Measurements from ENCODE around the gene RRP8. TPM values are rescaled to one million over a fixed set of nuclear protein-coding genes. Genes with fewer than 3 reads are reported as not detected.

Gene RRP8
- total and polyA plus RNA-seq, 9 of the 15 experiments (the other 6 are each of a cell fraction or from before 2014, with no cell fraction given), result 5.7 to 47.3 (median 32.6) TPM

DNA sequence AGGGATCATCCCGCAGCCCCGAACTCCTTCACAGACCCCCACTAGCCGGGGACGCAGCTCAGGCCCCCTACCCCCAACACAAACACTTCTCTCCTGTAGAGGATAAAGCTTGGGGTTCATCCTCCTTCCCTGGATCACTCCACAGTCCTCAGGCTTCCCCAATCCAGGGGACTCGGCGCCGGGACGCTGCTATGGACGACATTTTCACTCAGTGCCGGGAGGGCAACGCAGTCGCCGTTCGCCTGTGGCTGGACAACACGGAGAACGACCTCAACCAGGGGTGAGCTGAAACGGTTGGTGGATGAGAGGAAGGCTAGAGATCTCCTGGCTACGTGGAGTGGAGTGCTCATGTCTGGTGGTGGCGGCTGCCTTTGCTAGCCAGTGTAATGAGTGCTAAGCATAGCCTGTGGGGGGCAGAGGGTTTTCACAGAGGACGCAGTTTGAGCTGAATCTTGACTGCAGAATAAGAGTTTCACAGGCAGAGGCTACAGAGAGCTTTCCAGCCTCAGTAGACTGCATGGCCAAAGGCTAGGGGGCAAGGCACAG lies 738 bp upstream of the RRP8 start (continued):
- TF ChIP-seq, protein P1, sequence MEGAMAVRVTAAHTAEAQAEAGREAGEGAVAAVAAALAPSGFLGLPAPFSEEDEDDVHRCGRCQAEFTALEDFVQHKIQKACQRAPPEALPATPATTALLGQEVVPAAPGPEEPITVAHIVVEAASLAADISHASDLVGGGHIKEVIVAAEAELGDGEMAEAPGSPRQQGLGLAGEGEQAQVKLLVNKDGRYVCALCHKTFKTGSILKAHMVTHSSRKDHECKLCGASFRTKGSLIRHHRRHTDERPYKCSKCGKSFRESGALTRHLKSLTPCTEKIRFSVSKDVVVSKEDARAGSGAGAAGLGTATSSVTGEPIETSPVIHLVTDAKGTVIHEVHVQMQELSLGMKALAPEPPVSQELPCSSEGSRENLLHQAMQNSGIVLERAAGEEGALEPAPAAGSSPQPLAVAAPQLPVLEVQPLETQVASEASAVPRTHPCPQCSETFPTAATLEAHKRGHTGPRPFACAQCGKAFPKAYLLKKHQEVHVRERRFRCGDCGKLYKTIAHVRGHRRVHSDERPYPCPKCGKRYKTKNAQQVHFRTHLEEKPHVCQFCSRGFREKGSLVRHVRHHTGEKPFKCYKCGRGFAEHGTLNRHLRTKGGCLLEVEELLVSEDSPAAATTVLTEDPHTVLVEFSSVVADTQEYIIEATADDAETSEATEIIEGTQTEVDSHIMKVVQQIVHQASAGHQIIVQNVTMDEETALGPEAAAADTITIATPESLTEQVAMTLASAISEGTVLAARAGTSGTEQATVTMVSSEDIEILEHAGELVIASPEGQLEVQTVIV (CRISPR knock-in tag; IDR thresholded peaks at IDR 0.05; ENCODE audit: borderline replicate concordance), result no peak
- TF ChIP-seq ZNF224 (CRISPR knock-in tag; IDR thresholded peaks at IDR 0.05) (no peak), NR2F6 (CRISPR knock-in tag; IDR thresholded peaks at IDR 0.05) (no peak), U2AF1 (optimal IDR thresholded peaks at IDR 0.05; ENCODE audit: low read depth, low read length) (no peak), RAD21 (CRISPR knock-in tag; conservative IDR thresholded peaks at IDR 0.05 in 1 of 2, IDR thresholded peaks at IDR 0.05 in 1 of 2) (peak; percentile 52 to 59), CXXC5 (CRISPR knock-in tag; IDR thresholded peaks at IDR 0.05) (0 out of 2 replicates have a peak, but pooled peaks have one; percentile 9), NFE2L1 (tag; IDR thresholded peaks at IDR 0.05; ENCODE audit: borderline replicate concordance, low read depth) (no peak), GTF2F1 (IDR thresholded peaks at IDR 0.05; ENCODE audit: low read depth, low read length) (0 out of 2 replicates have a peak, but pooled peaks have one; percentile 15), MEIS2 (IDR thresholded peaks at IDR 0.05; ENCODE audit: partially characterized antibody) (no peak), PTRF (tag; IDR thresholded peaks at IDR 0.05) (no peak), ZNF707 (CRISPR knock-in tag; conservative IDR thresholded peaks at IDR 0.05) (no peak), TAF15 (IDR thresholded peaks at IDR 0.05; ENCODE audit: low read depth, low read length) (no peak), SMC3 (conservative IDR thresholded peaks at IDR 0.05; ENCODE audit: insufficient read depth, low read depth, low read length) (no peak)
- TF ChIP-seq, protein P2, sequence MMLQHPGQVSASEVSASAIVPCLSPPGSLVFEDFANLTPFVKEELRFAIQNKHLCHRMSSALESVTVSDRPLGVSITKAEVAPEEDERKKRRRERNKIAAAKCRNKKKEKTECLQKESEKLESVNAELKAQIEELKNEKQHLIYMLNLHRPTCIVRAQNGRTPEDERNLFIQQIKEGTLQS (IDR thresholded peaks at IDR 0.05), result no peak
- TF ChIP-seq, protein P2 (CRISPR knock-in tag; conservative IDR thresholded peaks at IDR 0.05), result no peak; the same call in 1 of the 2 replicates
- TF ChIP-seq, protein P3, sequence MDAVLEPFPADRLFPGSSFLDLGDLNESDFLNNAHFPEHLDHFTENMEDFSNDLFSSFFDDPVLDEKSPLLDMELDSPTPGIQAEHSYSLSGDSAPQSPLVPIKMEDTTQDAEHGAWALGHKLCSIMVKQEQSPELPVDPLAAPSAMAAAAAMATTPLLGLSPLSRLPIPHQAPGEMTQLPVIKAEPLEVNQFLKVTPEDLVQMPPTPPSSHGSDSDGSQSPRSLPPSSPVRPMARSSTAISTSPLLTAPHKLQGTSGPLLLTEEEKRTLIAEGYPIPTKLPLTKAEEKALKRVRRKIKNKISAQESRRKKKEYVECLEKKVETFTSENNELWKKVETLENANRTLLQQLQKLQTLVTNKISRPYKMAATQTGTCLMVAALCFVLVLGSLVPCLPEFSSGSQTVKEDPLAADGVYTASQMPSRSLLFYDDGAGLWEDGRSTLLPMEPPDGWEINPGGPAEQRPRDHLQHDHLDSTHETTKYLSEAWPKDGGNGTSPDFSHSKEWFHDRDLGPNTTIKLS (IDR thresholded peaks at IDR 0.05; ENCODE audit: borderline replicate concordance, low read depth), result 0 out of 2 replicates have a peak, but pooled peaks have one; percentile 26

Measured in K562 (cell line).